ENCODE results near the gene PI4KB.

PI4KB gene

GRCh38 chr1:151289080-151289935, 37.9 kb downstream of the PI4KB start:
- H3K9me3 ChIP-seq (ENCODE audit: control insufficient read depth in 1 of 2, low read length in 2 of 2): no peaks in the 10 kb centered on the region
- H3K36me3 ChIP-seq (ENCODE audit: control insufficient read depth in 1 of 2, insufficient read depth in 2 of 2, low read length in 2 of 2): peaks cover 63 to 92% of the 10 kb centered on the region in 2 donors
- H3K27ac ChIP-seq (ENCODE audit: low read depth, low read length): no peak overlapping the region
- H3K4me1 ChIP-seq (ENCODE audit: control insufficient read depth in 1 of 2, insufficient read depth in 2 of 2, low read length in 2 of 2): peaks cover under 1 to 2% of the 10 kb centered on the region in 2 donors
- no peaks in the 10 kb centered on the region for H3K27me3 ChIP-seq (ENCODE audit: control insufficient read depth in 1 of 2, insufficient read depth in 2 of 2, low read length in 2 of 2)
- no peak overlapping the region for H3K9ac ChIP-seq (ENCODE audit: low read depth in 1 of 2, low read length in 2 of 2)
- no peak overlapping the region for H3K4me3 ChIP-seq (ENCODE audit: low read depth in 1 of 2, low read length in 2 of 2)

GRCh38 chr1:151288502-151288901, 38.7 kb downstream of the PI4KB start:
- Histone ChIP-seq H3K27ac (ENCODE audit: low read depth, low read length) (no peak overlapping the region), H3K36me3 (ENCODE audit: control insufficient read depth in 1 of 2, insufficient read depth in 2 of 2, low read length in 2 of 2) (peaks cover 56 to 83% of the 10 kb centered on the region in 2 donors), H3K9me3 (ENCODE audit: control insufficient read depth in 1 of 2, low read length in 2 of 2) (no peaks in the 10 kb centered on the region), H3K4me3 (ENCODE audit: low read depth in 1 of 2, low read length in 2 of 2) (no peak overlapping the region), H3K4me1 (ENCODE audit: control insufficient read depth in 1 of 2, insufficient read depth in 2 of 2, low read length in 2 of 2) (peaks cover 8 to 10% of the 10 kb centered on the region in 2 donors), H3K27me3 (ENCODE audit: control insufficient read depth in 1 of 2, insufficient read depth in 2 of 2, low read length in 2 of 2) (no peaks in the 10 kb centered on the region), H3K9ac (ENCODE audit: low read depth in 1 of 2, low read length in 2 of 2) (no peak overlapping the region)

GRCh38 chr1:151287767-151288500, 39.3 kb downstream of the PI4KB start:
- H3K27ac ChIP-seq (ENCODE audit: low read depth, low read length): no peak overlapping the region
- peaks cover 12 to 13% of the 10 kb centered on the region in 2 donors for H3K4me1 ChIP-seq (ENCODE audit: control insufficient read depth in 1 of 2, insufficient read depth in 2 of 2, low read length in 2 of 2)
- H3K9ac ChIP-seq (ENCODE audit: low read depth in 1 of 2, low read length in 2 of 2): no peak overlapping the region
- H3K4me3 ChIP-seq (ENCODE audit: low read depth in 1 of 2, low read length in 2 of 2): no peak overlapping the region
- H3K9me3 ChIP-seq (ENCODE audit: control insufficient read depth in 1 of 2, low read length in 2 of 2): no peaks in the 10 kb centered on the region
- no peaks in the 10 kb centered on the region for H3K27me3 ChIP-seq (ENCODE audit: control insufficient read depth in 1 of 2, insufficient read depth in 2 of 2, low read length in 2 of 2)
- peaks cover 55 to 78% of the 10 kb centered on the region in 2 donors for H3K36me3 ChIP-seq (ENCODE audit: control insufficient read depth in 1 of 2, insufficient read depth in 2 of 2, low read length in 2 of 2)

GRCh38 chr1:151287341-151287699, 39.9 kb downstream of the PI4KB start:
- peaks cover 12 to 14% of the 10 kb centered on the region in 2 donors for H3K4me1 ChIP-seq (ENCODE audit: control insufficient read depth in 1 of 2, insufficient read depth in 2 of 2, low read length in 2 of 2)
- H3K9ac ChIP-seq (ENCODE audit: low read depth in 1 of 2, low read length in 2 of 2): no peak overlapping the region
- H3K36me3 ChIP-seq (ENCODE audit: control insufficient read depth in 1 of 2, insufficient read depth in 2 of 2, low read length in 2 of 2): peaks cover 49 to 72% of the 10 kb centered on the region in 2 donors

GRCh38 chr1:151286619-151287340, 40.4 kb downstream of the PI4KB start:
- H3K27me3 ChIP-seq (ENCODE audit: control insufficient read depth in 1 of 2, insufficient read depth in 2 of 2, low read length in 2 of 2): no peaks in the 10 kb centered on the region
- H3K4me1 ChIP-seq (ENCODE audit: control insufficient read depth in 1 of 2, insufficient read depth in 2 of 2, low read length in 2 of 2): peaks cover 12 to 14% of the 10 kb centered on the region in 2 donors
- no peak overlapping the region for H3K9ac ChIP-seq (ENCODE audit: low read depth in 1 of 2, low read length in 2 of 2)
- peaks cover 46 to 66% of the 10 kb centered on the region in 2 donors for H3K36me3 ChIP-seq (ENCODE audit: control insufficient read depth in 1 of 2, insufficient read depth in 2 of 2, low read length in 2 of 2)
- H3K9me3 ChIP-seq (ENCODE audit: control insufficient read depth in 1 of 2, low read length in 2 of 2): no peaks in the 10 kb centered on the region
- H3K27ac ChIP-seq (ENCODE audit: low read depth, low read length): no peak overlapping the region
- no peak overlapping the region for H3K4me3 ChIP-seq (ENCODE audit: low read depth in 1 of 2, low read length in 2 of 2)

More at GRCh38 chr1:151287341-151287699, 39.9 kb downstream of the PI4KB start:
- H3K27ac ChIP-seq (ENCODE audit: low read depth, low read length): no peak overlapping the region
- H3K27me3 ChIP-seq (ENCODE audit: control insufficient read depth in 1 of 2, insufficient read depth in 2 of 2, low read length in 2 of 2): no peaks in the 10 kb centered on the region
- no peaks in the 10 kb centered on the region for H3K9me3 ChIP-seq (ENCODE audit: control insufficient read depth in 1 of 2, low read length in 2 of 2)
- H3K4me3 ChIP-seq (ENCODE audit: low read depth in 1 of 2, low read length in 2 of 2): no peak overlapping the region

- Histone ChIP-seq H3K27me3 (ENCODE audit: control insufficient read depth in 1 of 2, insufficient read depth in 2 of 2, low read length in 2 of 2) (no peaks in the 10 kb centered on the region), H3K4me1 (ENCODE audit: control insufficient read depth in 1 of 2, insufficient read depth in 2 of 2, low read length in 2 of 2) (peaks cover 12 to 19% of the 10 kb centered on the region in 2 donors), H3K9ac (ENCODE audit: low read depth in 1 of 2, low read length in 2 of 2) (peak overlapping the region; percentile 10 to 86), H3K27ac (ENCODE audit: low read depth, low read length) (no peak overlapping the region), H3K4me3 (ENCODE audit: low read depth in 1 of 2, low read length in 2 of 2) (peak overlapping the region; percentile 84 to 91), H3K36me3 (ENCODE audit: control insufficient read depth in 1 of 2, insufficient read depth in 2 of 2, low read length in 2 of 2) (peaks cover 26 to 42% of the 10 kb centered on the region in 2 donors), H3K9me3 (ENCODE audit: control insufficient read depth in 1 of 2, low read length in 2 of 2) (no peaks in the 10 kb centered on the region)
These were observed 43.1 kb downstream of the PI4KB start for GRCh38 chr1:151284013-151284577.

GRCh38 chr1:151282883-151283725, 44.1 kb downstream of the PI4KB start:
- Histone ChIP-seq H3K9ac (ENCODE audit: low read depth in 1 of 2, low read length in 2 of 2) (peak overlapping the region; percentile 74 to 86), H3K4me3 (ENCODE audit: low read depth in 1 of 2, low read length in 2 of 2) (peak overlapping the region; percentile 84 to 91), H3K9me3 (ENCODE audit: control insufficient read depth in 1 of 2, low read length in 2 of 2) (no peaks in the 10 kb centered on the region), H3K27me3 (ENCODE audit: control insufficient read depth in 1 of 2, insufficient read depth in 2 of 2, low read length in 2 of 2) (no peaks in the 10 kb centered on the region), H3K27ac (ENCODE audit: low read depth, low read length) (peak overlapping the region; percentile 98), H3K4me1 (ENCODE audit: control insufficient read depth in 1 of 2, insufficient read depth in 2 of 2, low read length in 2 of 2) (peaks cover 12 to 19% of the 10 kb centered on the region in 2 donors), H3K36me3 (ENCODE audit: control insufficient read depth in 1 of 2, insufficient read depth in 2 of 2, low read length in 2 of 2) (peaks cover 17 to 32% of the 10 kb centered on the region in 2 donors)

- H3K27me3 ChIP-seq (ENCODE audit: control insufficient read depth in 1 of 2, insufficient read depth in 2 of 2, low read length in 2 of 2): no peaks in the 10 kb centered on the region
- H3K27ac ChIP-seq (ENCODE audit: low read depth, low read length): peak within 1 kb of the TSS; percentile 98
- no peaks in the 10 kb centered on the region for H3K9me3 ChIP-seq (ENCODE audit: control insufficient read depth in 1 of 2, low read length in 2 of 2)
- H3K4me1 ChIP-seq (ENCODE audit: control insufficient read depth in 1 of 2, insufficient read depth in 2 of 2, low read length in 2 of 2): peaks cover 12 to 19% of the 10 kb centered on the region in 2 donors
- H3K9ac ChIP-seq (ENCODE audit: low read depth in 1 of 2, low read length in 2 of 2): peak within 1 kb of the TSS; percentile 92 to 96
- peak within 1 kb of the TSS; percentile 84 to 91 for H3K4me3 ChIP-seq (ENCODE audit: low read depth in 1 of 2, low read length in 2 of 2)
- H3K36me3 ChIP-seq (ENCODE audit: control insufficient read depth in 1 of 2, insufficient read depth in 2 of 2, low read length in 2 of 2): peaks cover 12 to 23% of the 10 kb centered on the region in 2 donors
These were observed 45.0 kb downstream of the PI4KB start, which contains the start of gene ZNF687 for GRCh38 chr1:151281969-151282882. Gene ZNF687, plus strand, starts transcription at chr1:151282299. Its CDS starts 3,993 bp downstream, at chr1:151286292.
